Spinal cord (tissue), 10 donors: ENCODE data around the gene SLC17A3. TPM values are rescaled to one million over a fixed set of nuclear protein-coding genes. Genes with fewer than 3 reads are reported as not detected.

Experiments used
- DNase-seq, 6 donors: peaks; one replicate each; pipeline versions ENCODE4 v3.0.0 to v3.0.0-alpha.2; 2013 to 2015; ENCODE audit warnings: low spot score in 6 of 6, low read depth in 4 of 6
- H3K27ac ChIP-seq: one replicate; pipeline ENCODE4 v1.5.1; 2013; ENCODE audit warnings: low read depth, low read length, control low read depth
- H3K27me3 ChIP-seq: one replicate; pipeline ENCODE4 v1.6.1; 2013; ENCODE audit warnings: low read length; ENCODE audit not compliant: control insufficient read depth, insufficient read depth
- H3K36me3 ChIP-seq: one replicate; pipeline ENCODE4 v1.6.1; 2013; ENCODE audit warnings: low read length; ENCODE audit not compliant: control insufficient read depth, insufficient read depth
- H3K4me1 ChIP-seq: one replicate; pipeline ENCODE4 v1.6.1; 2013; ENCODE audit warnings: low read length; ENCODE audit not compliant: control insufficient read depth, insufficient read depth
- H3K4me3 ChIP-seq: one replicate; pipeline ENCODE4 v1.5.1; 2013; ENCODE audit warnings: low read depth, low read length, control low read depth
- H3K9me3 ChIP-seq: one replicate; pipeline ENCODE4 v1.6.1; 2013; ENCODE audit warnings: low read length; ENCODE audit not compliant: control insufficient read depth, insufficient read depth
- WGBS: methylation state at CpG from one replicate; pipeline ENCODE4 v1.1.5; 2013; ENCODE audit warnings: missing lambda C conversion rate; ENCODE audit not compliant: insufficient coverage; 5-methylcytosine and 5-hydroxymethylcytosine counted together
- polyA plus RNA-seq, 2 donors: library from polyadenylated mRNA; unstranded; fragments of 120-200 nt; gene quantifications; one replicate each; pipeline ENCODE4 v1.2.1, GENCODE V29; 2013; ENCODE audit not compliant: insufficient read length in 2 of 2
- total RNA-seq, 2 donors: library from RNA; depleted of rRNA in 1 of 2; stranded (reverse); fragments of 120-200 nt in 1 of 2; fragments of >200 nt in 1 of 2; gene quantifications; one replicate each; pipeline versions ENCODE4 v1.2.3 to v1.2.4, GENCODE V29; 2013 to 2014
- donor health status: healthy.

Gene SLC17A3
- total and polyA plus RNA-seq, 4 donors = not detected

DNA sequence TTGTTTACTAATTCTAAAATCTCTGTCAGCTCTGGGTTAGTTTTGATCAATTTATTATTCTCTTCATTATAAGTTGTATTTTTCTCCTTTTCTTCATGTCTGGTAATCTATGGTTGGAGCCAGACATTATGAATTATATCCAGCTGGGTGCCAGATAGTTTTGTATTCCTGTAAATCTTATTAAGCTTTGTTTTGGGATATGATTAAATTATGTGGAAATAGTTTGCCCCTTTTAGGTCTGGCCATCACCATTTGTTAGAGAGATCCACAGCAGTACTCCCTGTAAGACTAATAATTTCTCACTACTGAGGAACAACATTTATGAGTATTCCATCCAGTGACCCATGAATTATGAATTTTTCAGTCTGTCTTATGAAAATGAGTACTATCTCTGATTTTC lies 21.3 kb downstream of the SLC17A3 start:
- no peak overlapping the region for H3K4me3 ChIP-seq
- no peak for DNase-seq
- no peaks in the 10 kb centered on the region for H3K9me3 ChIP-seq
- H3K27ac ChIP-seq = no peak overlapping the region
- no peaks in the 10 kb centered on the region for H3K4me1 ChIP-seq
- H3K27me3 ChIP-seq = no peaks in the 10 kb centered on the region
- H3K36me3 ChIP-seq = no peaks in the 10 kb centered on the region

DNA sequence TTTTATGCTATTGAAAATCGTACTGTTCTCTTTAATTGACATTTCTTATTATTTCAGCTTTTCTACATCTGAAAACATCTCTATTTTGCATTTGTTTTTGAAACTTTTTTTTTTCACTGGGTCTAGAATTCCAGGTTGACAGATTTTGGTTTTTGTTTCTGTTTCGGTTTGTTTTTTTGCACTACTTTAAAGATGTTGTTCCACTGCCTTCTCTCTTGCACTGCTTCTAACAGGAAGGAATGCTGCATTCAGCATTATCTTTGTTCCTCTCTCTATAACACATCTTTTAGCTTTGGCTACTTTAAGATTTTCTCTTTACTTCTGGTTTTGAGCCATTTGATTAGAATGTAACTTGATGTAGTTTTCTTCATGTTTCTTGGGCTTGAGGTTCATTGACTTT lies 22.1 kb downstream of the SLC17A3 start:
- Histone ChIP-seq H3K27ac (no peak overlapping the region), H3K36me3 (no peaks in the 10 kb centered on the region), H3K27me3 (no peaks in the 10 kb centered on the region), H3K4me1 (no peaks in the 10 kb centered on the region), H3K9me3 (no peaks in the 10 kb centered on the region), H3K4me3 (no peak overlapping the region)
- no CpG with 5 or more reads among the region's 2 CpGs for WGBS
- no peak for DNase-seq

- H3K4me1 ChIP-seq = no peaks in the 10 kb centered on the region
- H3K36me3 ChIP-seq = no peaks in the 10 kb centered on the region
- no peak overlapping the region for H3K4me3 ChIP-seq
- 33% methylated on average over 1 of the region's 2 CpGs for WGBS
- H3K27ac ChIP-seq = no peak overlapping the region
- peak in 1 of 6 donors; percentile 13 for DNase-seq
- no peaks in the 10 kb centered on the region for H3K9me3 ChIP-seq
- H3K27me3 ChIP-seq = no peaks in the 10 kb centered on the region
Measured at GRCh38 chr6:25844518-25844917, 29.5 kb downstream of the SLC17A3 start.

GRCh38 chr6:25842526-25842925 lies 31.5 kb downstream of the SLC17A3 start:
- no peak for DNase-seq
- Histone ChIP-seq H3K4me3 (no peak overlapping the region), H3K9me3 (no peaks in the 10 kb centered on the region), H3K36me3 (no peaks in the 10 kb centered on the region), H3K4me1 (no peaks in the 10 kb centered on the region), H3K27ac (no peak overlapping the region), H3K27me3 (no peaks in the 10 kb centered on the region)
- WGBS = no CpG with 5 or more reads among the region's 1 CpG

DNA sequence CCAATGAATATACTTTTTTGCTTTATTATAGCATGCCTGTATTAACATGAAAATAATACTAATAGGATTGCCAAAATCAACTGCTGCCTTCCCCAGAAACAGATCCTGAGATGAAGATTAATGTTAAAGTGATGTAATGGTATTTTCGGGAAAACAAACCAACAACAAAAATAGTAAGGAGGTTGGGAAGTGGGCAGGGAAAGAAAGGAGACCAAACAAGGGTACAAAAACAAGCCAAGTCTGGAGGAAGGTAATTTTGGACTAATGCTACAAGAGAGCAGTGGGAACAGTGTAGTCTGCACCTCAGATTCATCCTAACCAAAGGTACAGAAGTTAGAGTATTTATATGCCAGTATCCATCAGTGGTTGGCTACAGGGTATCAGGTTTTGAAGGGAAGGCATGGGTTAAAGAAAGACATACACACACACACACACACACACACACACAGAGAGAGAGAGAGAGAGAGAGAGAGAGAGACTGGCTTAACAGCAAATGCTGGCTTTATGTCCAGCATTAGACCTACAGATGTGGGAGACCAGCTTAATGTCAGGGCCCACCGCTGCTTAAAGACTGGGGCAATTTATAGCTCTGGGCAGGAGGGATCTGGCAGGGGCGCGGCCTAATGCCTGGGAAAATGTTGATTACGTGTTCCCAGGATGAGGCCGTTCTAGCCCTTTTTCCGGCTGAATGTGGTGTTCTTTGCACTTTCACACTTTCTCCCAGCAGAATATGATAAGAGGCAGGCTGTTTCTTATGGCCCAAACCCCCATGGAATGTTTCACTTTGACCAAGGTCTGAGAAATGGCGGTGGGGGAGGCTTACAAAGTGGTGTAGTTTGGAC lies 38.4 kb downstream of the SLC17A3 start:
- H3K9me3 ChIP-seq = no peaks in the 10 kb centered on the region
- H3K36me3 ChIP-seq = no peaks in the 10 kb centered on the region
- peak overlapping the region; percentile 27 for H3K27ac ChIP-seq
- H3K27me3 ChIP-seq = no peaks in the 10 kb centered on the region
- no peaks in the 10 kb centered on the region for H3K4me1 ChIP-seq
- WGBS = 65% methylated on average over 6 of the region's 8 CpGs
- DNase-seq = peak in 2 of 6 donors; percentile 11 to 31
- no peak overlapping the region for H3K4me3 ChIP-seq

DNA sequence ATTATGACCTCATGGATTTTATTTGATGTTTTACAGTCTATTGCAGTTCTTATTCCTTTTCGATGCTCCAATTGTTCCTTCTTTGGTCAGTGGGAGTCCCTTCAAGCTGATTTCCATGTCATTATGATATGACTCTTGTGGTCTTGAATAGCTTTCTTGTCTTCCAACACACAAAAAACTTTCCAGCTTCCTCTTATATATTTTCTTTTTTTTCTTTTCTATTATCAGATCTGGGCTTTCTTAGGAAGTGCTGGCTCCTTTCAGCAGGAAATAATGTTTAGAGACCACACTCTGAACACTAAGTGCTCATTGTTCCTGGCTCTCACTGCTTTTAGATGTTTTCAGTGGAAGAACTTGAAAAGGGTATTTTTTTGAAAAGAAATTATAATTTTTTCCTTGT lies 39.1 kb downstream of the SLC17A3 start:
- DNase-seq = peak in 1 of 6 donors; percentile 16
- Histone ChIP-seq H3K36me3 (no peaks in the 10 kb centered on the region), H3K4me3 (no peak overlapping the region), H3K27me3 (no peaks in the 10 kb centered on the region), H3K27ac (no peak overlapping the region), H3K4me1 (no peaks in the 10 kb centered on the region), H3K9me3 (no peaks in the 10 kb centered on the region)
- no CpG with 5 or more reads among the region's 1 CpG for WGBS

DNA sequence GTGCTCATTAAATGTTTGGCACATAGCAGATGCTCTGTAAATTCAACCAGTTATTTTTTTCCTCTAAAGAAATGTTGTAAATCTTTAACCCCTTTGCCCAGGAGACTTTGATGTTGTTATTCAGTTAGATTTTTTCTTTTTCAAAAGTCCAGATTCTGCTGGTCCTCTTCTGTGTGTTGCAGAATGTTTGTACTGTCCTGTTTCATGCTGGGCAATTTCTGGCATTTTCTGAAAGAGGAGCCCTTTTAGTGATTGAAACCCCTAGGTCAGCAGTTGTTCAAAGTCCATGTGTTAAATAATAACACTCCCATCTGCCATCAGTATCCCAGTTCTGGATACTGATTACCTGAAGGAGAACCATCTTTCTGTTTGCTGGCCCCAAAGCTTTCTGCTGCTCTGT lies 40.9 kb downstream of the SLC17A3 start:
- Histone ChIP-seq H3K4me1 (no peaks in the 10 kb centered on the region), H3K9me3 (no peaks in the 10 kb centered on the region), H3K4me3 (no peak overlapping the region), H3K27ac (no peak overlapping the region), H3K27me3 (no peaks in the 10 kb centered on the region), H3K36me3 (no peaks in the 10 kb centered on the region)
- DNase-seq = no peak

DNA sequence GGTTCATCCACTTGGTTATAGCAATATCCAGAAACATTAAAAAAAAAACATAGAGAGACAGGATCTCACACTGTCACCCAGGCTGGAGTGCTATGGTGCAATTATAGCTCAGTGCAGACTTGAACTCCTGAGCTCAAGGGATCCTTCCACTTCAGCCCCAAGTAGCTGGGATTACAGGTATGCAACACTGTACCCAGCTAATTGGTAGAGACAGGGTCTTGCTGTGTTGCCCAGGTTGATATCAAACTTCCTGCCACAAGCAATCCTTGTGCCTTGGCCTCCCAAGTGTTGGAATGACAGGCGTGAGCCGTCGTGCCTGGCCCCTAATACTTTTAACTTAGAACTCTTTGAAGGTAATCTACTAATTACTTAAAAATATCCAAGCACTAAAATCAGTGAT lies 41.4 kb downstream of the SLC17A3 start:
- no peaks in the 10 kb centered on the region for H3K27me3 ChIP-seq
- no CpG with 5 or more reads among the region's 3 CpGs for WGBS
- no peaks in the 10 kb centered on the region for H3K4me1 ChIP-seq
- no peaks in the 10 kb centered on the region for H3K36me3 ChIP-seq
- H3K27ac ChIP-seq = no peak overlapping the region
- no peak overlapping the region for H3K4me3 ChIP-seq
- no peak for DNase-seq
- H3K9me3 ChIP-seq = no peaks in the 10 kb centered on the region

GRCh38 chr6:25832307-25832662 lies 41.8 kb downstream of the SLC17A3 start:
- Histone ChIP-seq H3K27me3 (no peaks in the 10 kb centered on the region), H3K4me3 (no peak overlapping the region), H3K9me3 (no peaks in the 10 kb centered on the region), H3K36me3 (no peaks in the 10 kb centered on the region), H3K27ac (no peak overlapping the region), H3K4me1 (no peaks in the 10 kb centered on the region)
- DNase-seq = no peak

DNA sequence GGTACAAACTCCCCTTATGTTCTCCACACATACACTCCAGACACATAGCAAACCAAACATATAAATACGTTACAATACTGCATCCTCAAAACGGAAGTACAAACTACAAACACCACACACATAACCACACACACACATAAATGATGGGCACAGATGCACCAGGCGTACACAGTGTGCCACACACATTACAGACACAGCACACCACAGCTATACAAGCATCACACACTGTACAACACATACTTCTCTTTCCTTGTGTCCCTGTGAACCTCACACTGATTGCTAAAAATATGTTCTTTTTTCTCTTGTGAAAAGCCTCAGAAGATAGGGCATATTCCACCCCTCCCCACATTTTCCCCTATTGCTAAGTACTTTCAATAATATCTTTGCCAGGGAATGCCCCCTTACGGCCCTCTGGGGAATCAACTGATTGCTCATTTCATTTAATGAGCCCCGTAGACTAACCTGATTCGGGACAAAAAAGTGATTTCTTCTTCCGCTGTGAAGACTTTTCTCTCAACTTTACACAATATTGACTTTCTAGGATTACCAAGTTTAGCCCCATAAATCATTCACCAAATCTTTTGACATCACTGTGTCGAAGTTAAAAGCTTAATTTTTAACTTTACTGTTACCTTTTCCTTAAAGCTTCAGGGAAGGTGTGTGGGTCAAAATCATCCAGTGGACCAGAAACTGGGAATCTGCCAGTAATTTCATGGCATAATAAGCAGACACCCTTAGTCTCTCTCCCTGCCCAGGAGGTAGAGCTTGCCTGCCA lies 42.3 kb downstream of the SLC17A3 start, which contains the start of gene SLC17A1:
TSS of gene SLC17A1 (minus strand) at position 521 of the 775 bp plus-strand sequence. CDS start 1,495 bp downstream, outside the sequence.
- 84% methylated on average over 7 of the region's 8 CpGs for WGBS
- H3K27ac ChIP-seq = no peak within 1 kb of the TSS

More for the DNA sequence above, 42.3 kb downstream of the SLC17A3 start, which contains the start of gene SLC17A1:
- no peaks in the 10 kb centered on the region for H3K4me1 ChIP-seq
- no peaks in the 10 kb centered on the region for H3K9me3 ChIP-seq
- no peaks in the 10 kb centered on the region for H3K27me3 ChIP-seq
- DNase-seq = peak in 1 of 6 donors; percentile 28
- no peaks in the 10 kb centered on the region for H3K36me3 ChIP-seq
- H3K4me3 ChIP-seq = no peak within 1 kb of the TSS
